Colonic mucosa (tissue), 4 donors: Measurements from ENCODE around the gene SURF4. TPM values are rescaled to one million over a fixed set of nuclear protein-coding genes. Genes with fewer than 3 reads are reported as not detected.

Experiments
- DNase-seq: peaks from one replicate; pipeline ENCODE4 v3.0.0-alpha.2; 2020
- H3K27ac ChIP-seq: fragments of 200-600 bp; one replicate; pipeline ENCODE4 v1.8.0; 2021
- H3K27me3 ChIP-seq: fragments of 200-600 bp; one replicate; pipeline ENCODE4 v1.8.0; 2021
- H3K36me3 ChIP-seq: fragments of 200-600 bp; one replicate; pipeline ENCODE4 v1.8.0; 2021
- H3K4me1 ChIP-seq: fragments of 200-600 bp; one replicate; pipeline ENCODE4 v1.8.0; 2021; ENCODE audit warnings: mild to moderate bottlenecking
- H3K4me3 ChIP-seq: fragments of 200-600 bp; one replicate; pipeline ENCODE4 v1.8.0; 2021
- H3K9ac ChIP-seq, 2 donors: one replicate each; pipeline ENCODE4 v1.7.0; 2013; ENCODE audit warnings: control low read depth in 2 of 2, low read depth in 2 of 2, low read length in 2 of 2
- H3K9me3 ChIP-seq: fragments of 200-600 bp; one replicate; pipeline ENCODE4 v1.8.0; 2021
- CTCF ChIP-seq: fragments of 200-600 bp; IDR thresholded peaks from one replicate; pipeline ENCODE4 v1.8.0; 2022; ENCODE audit warnings: antibody characterized with exemption, mild to moderate bottlenecking
- intact Hi-C: fragments of 100-400 bp; cut with DNase I; formaldehyde crosslinking; loops from one replicate; pipeline ENCODE4 v1.14.1; 2022
- total RNA-seq, 2 donors: library from RNA; stranded (reverse); fragmentation: NEBNext Ultra II Directional in 1 of 2; extraction: Animal tissue kit (Norgen Biotek cat#: 25700) in 1 of 2; gene quantifications; one replicate each; pipeline ENCODE4 v1.2.1, GENCODE V29; 2021
- donor health status: healthy.
- donor health status: DM: no; HTN: no; CAD: no.
- donor health status: DM: no; HTN: no; CAD: no.

Gene SURF4
- total RNA-seq, 2 donors from 2014 or later, result 176 to 267 TPM

DNA sequence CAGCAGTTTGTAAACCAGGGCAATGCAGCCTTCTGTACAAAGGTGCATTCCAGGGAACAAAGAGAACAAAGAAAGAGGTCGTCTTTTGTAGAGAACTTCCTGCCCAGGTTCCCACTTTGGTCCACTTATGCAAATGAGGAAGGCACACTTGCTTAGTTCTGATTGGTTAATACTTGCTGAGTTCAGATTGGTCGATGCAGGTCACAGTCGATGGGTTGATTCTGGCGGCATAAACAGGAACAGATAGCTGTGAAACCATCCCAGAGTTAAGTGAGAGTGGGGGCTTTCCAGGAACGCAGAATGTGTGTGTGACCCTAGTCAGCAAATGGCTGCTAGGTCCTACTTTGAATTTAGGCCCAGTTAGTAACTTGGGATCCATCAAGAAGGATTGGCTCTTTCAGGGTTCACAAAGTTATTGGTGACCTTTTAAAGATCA lies 44.5 kb upstream of the SURF4 start:
- Histone ChIP-seq H3K27me3 (no peaks in the 10 kb centered on the region), H3K4me3 (no peak overlapping the region), H3K36me3 (no peaks in the 10 kb centered on the region), H3K4me1 (no peaks in the 10 kb centered on the region), H3K9me3 (no peaks in the 10 kb centered on the region), H3K27ac (no peak overlapping the region), H3K9ac (no peak overlapping the region)
- no peak for DNase-seq
- intact Hi-C loops, result no loop called here
- TF ChIP-seq CTCF, result no peak

DNA sequence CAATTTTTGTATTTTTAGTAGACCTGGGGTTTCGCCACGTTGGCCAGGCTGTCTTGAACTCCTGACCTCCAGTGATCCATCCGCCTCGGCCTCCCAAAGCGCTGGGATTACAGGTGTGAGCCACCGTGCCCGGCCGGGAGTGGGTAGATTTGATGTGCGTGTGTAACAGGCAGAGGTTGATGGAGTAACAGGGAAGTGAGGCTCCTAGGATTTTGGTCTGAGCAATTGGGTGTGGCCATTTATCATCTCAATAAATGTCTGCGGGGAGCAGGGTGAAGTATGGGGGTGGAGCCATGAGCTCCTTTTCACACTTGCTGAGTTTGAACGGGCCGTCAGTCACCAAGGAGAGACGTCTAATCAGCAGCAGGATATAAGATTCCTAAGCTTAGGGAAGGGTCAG lies 43.1 kb upstream of the SURF4 start:
- Histone ChIP-seq H3K9ac (peak overlapping the region; percentile 43 to 58), H3K9me3 (no peaks in the 10 kb centered on the region), H3K27me3 (no peaks in the 10 kb centered on the region), H3K27ac (peak overlapping the region; percentile 97), H3K4me1 (no peaks in the 10 kb centered on the region), H3K4me3 (peak overlapping the region; percentile 99), H3K36me3 (no peaks in the 10 kb centered on the region)
- peak; percentile 81 for DNase-seq
- intact Hi-C loops, result loop anchor here (5.0 kb wide), 1 partner anchor 38 kb away; the partner anchor contains the start of gene CACFD1
- TF ChIP-seq CTCF, result no peak

DNA sequence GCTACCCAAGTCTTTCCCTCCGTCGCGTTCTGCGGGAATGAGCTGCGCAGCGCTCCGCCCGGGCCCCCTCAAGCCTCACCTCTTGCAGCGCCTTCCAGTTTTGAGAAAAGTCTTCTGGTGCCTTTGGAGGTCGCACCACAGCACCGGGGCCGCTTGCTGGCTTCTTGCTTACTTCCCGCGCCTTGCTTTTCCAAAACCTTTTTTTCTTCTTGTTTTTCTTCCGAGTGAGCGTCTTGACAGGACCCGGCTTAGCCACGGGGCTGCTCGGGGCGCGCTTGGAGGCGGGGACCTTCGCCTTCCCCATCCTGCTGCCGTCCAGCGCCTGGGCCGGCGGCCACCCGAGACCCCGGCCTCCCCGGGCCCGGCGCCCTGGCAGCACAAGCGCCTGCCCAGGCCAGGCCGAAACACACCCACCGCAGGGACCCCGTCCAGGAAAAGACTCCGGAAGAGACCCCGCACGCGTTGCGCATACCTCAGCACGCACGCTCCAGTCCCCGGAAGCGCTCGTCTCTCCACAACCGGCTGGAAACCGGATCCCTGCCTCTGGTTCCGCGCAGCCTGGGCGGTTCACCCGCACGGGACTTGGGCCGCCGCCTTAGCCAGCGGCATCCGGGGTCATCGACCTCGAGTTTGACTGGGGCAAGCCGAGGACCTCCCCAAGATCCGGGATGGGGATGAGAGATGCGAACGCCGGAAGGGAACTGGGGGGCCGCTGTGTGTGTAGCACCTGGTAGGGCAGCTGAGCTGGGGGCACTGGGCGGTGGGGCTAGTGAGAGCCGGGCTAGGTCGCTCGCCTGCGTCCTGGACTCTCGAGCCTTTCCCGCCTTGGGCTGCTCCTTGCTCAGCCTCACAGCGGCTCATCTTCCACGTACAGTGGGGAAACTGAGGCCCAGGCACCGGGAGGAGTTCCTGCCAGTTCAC lies 41.9 kb upstream of the SURF4 start, which contains the start of gene REXO4:
Gene REXO4, minus strand, starts transcription at position 470 of the 921 bp plus-strand sequence. Its CDS starts 166 bp downstream, at position 304.
- DNase-seq, result peak; percentile 87
- no peak for TF ChIP-seq CTCF
- no peaks in the 10 kb centered on the region for H3K9me3 ChIP-seq
- peak within 1 kb of the TSS; percentile 97 for H3K27ac ChIP-seq
- peak within 1 kb of the TSS; percentile 82 to 83 for H3K9ac ChIP-seq
- no peaks in the 10 kb centered on the region for H3K36me3 ChIP-seq
- no peaks in the 10 kb centered on the region for H3K27me3 ChIP-seq
- peak within 1 kb of the TSS; percentile 99 for H3K4me3 ChIP-seq
- H3K4me1 ChIP-seq, result no peaks in the 10 kb centered on the region
- intact Hi-C loops, result loop anchor here (5.0 kb wide), 1 partner anchor 40 kb away; the partner anchor contains the start of gene CACFD1

DNA sequence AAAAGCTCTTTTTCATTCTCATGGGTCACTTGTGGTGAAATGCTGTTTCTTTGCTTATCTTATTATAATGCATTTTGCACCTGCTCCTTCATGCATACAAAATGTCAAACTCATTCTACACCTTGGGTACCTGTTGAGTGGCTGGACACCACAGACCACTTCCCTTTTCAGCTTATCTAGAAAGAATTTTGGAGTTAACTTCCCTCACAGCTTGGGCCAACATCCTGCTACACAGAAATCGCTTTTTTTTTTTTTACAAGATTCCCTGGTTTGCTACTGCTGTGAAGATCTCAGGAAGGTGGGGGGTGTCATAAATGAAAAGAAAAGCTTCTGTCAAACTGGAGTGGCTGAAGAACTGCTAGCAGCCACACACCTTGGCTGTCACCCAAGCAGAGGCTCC lies 39.3 kb upstream of the SURF4 start:
- Histone ChIP-seq H3K4me1 (no peaks in the 10 kb centered on the region), H3K9ac (no peak overlapping the region), H3K27ac (no peak overlapping the region), H3K27me3 (no peaks in the 10 kb centered on the region), H3K9me3 (no peaks in the 10 kb centered on the region), H3K4me3 (no peak overlapping the region), H3K36me3 (no peaks in the 10 kb centered on the region)
- intact Hi-C loops, result loop anchor here (5.0 kb wide), 1 partner anchor 42 kb away; the partner anchor contains the start of gene CACFD1
- DNase-seq, result no peak
- TF ChIP-seq CTCF, result no peak

DNA sequence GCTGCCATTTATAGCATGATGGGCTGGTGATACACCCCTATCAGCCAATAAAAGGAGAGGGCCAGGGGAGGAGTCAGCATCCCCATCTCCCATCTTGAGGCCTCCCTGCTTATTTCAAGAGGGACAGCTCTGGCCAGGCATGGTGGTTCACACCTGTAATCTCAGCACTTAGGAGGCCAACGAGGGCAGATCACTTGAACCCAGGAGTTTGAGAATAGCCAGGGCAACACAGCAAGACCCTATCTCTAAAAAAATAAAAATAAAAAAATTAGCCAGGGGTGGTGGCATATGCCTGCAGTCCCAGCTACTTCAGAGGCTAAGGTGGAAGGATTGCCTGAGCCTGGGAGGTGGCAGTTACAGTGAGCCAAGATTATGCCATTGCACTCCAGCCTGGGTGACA lies 32.2 kb upstream of the SURF4 start:
- Histone ChIP-seq H3K27ac (no peak overlapping the region), H3K27me3 (no peaks in the 10 kb centered on the region), H3K4me1 (no peaks in the 10 kb centered on the region), H3K4me3 (no peak overlapping the region), H3K36me3 (peaks cover 4% of the 10 kb centered on the region), H3K9ac (no peak overlapping the region), H3K9me3 (no peaks in the 10 kb centered on the region)
- DNase-seq, result no peak
- intact Hi-C loops, result no loop called here
- no peak for TF ChIP-seq CTCF
